ENCODE measurements around the gene ZNF554.

Gene ZNF554

DNA sequence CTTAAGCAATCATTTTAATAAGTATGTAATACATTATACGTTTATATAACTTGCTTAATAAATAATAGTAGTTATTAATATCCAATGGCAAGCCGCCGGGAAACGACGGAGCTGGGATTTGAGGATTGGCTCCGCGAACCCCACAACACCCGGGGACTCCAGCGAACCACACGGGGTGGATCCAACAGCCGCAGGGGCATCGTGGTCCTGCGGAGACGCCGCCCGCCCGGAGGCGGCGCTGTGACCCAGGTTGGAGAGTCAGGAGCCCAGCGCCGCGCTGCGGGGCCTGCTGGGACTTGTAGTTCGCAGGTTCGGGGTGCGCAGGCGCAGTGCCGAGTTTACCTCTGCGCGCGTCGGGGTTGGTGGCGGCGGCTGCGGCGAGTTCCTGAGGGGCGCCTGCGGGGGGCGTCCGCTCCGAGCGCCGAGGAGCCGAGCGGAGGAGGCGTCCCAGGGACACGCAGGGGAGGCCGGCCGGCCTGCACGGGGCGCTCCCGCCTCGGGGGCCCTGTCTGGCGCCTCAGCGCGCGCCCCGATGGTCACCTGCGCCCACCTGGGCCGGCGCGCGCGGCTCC, at the start of gene ZNF554:
Gene ZNF554, plus strand, starts transcription at position 329 of the 572 bp plus-strand sequence. Its CDS starts 204 bp downstream, at position 533.
- ATAC-seq, result peak; percentile 95 to 96

DNA sequence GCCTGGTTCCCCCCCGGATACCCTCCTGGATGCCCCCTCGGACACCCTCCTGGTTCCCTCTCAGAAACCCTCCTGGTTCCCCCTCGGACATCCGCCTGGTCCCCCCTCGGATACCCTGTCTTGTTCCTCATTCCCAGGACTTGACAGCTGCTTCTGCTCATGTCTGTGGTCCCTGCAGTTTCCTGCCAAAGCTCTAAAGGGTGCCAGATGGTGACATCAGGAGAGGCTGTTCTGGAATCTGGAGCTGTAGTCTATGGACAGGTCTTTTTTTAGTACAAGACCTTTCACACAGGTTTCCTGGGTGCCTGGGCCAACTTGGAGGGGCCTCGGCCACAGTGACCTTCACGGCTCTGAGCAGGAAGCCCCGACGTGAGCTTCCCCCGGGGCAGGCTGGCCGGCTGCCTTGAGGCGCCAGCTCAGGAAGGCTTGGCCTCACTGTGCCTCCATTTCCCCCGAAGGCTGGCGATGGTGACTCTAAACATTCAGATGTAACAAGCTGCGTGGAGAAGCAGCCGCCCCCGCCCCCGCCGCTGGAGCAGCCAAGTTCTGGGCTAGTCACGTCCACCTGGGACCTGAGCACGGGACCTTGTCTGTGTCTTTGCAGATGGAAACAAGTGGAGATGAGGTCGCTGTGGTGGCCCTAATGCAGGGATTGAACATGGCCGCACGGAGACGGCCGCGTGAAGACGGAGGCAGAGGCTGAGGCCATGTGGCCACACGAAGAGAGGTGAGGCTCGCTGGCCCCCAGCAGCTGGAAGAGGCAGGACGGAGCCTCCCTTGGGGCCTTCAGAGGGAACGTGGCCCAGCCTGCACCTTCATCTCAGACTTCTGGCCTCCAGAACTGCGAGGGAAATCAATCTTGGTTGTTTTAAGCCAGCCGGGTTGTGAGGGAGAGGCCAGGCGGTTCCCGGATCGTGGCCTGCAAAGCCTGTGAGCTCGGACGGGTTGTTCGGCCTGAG, 49.3 kb upstream of the ZNF554 start:
- ATAC-seq, result no peak

DNA sequence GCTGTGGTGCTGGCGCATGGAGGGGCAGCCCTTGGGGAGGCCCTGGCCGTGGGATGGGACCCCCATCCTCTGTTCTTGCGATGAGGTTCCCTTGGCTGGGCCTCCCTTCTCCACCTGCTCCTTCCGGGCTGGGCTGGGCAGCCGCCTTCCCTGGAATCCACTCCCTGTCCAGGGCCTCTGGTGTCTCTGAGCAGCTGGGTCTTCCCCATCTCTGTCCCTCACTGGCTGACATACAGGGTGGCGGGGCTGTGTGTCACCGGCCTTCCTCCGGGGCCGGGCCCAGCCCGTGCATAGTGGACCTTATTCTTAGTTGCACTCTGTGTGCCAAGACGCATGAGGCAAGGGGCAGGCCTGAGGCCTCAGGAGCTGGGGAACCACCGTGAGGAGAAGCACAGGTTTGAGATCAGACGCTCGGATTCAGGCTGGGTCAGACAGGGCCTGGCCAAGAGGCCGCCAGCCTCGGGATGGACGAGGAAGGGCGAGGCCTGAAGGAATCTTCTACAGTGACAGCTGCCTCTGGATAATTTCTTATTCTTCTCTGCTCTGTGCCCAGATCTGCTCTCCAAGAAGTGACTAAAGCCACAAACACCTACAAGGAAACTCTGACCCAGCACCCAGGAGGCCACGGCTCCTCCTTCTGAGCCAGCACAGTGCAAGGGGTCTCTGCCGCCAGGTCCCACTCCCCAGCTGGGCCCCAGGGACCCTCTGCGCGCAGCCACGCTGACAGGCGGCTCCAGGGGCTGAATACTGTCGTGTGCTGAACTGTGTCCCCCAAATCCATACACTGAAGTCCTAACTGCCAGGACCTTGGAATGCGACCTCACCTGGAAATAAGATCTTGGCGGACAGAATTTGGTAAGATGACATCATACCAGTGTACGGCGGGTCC, 47.6 kb upstream of the ZNF554 start:
- no peak for ATAC-seq

DNA sequence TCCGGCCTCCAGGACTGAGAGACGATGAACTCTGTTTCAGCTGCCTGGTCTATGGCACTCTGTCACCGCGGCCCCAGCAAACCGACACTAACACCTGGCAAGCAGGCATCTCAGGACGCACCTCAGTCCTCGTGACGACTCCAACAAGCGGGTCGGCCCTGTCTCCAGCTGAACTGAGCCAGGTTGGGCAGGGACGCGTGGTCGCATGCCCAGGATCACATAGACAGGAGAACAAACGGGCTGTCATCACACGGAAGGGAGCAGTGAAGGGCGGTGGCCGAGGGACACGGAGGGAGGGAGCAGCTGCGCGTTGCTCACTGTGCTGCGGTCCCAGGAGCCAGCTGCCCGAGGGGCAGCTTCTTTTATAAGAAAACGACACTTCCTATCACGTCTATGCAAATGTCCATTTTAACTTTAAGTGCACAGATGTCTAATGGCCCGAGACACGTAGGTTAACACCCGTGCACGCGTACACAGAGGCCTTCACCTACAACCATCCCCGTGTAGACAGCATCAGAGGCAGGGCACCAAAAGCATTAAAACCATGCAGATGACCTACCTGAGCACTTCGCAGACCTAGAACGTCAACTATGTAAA, 45.5 kb upstream of the ZNF554 start:
- ATAC-seq, result no peak

DNA sequence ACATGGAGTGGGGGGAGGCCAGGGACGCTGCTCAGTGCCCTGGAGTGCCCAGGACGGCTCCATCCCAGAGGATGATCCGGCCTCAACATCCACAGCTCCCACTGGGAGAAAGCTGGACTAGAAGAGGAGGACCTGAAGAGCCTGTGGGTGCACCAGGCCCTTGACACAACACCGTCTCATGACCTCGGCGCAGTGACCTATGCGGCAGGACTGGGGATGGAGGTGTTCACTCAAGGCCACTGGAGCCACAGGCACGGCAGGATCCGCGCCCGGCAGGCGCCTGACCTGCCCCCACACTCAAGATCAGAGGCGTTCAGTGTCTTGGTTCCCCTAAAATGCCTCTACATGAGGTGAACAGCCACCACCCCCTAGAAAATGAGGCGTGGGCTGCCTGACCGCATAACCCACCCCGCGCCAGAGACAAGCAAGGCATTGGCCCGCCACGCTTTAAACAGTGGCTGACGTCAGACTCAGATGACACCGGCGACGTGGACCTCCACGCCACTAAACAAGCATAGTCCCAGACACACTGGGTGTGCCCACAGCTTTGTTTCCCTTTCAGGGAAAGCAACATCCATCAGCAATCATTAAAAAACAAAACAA, 44.6 kb upstream of the ZNF554 start:
- ATAC-seq, result no peak

DNA sequence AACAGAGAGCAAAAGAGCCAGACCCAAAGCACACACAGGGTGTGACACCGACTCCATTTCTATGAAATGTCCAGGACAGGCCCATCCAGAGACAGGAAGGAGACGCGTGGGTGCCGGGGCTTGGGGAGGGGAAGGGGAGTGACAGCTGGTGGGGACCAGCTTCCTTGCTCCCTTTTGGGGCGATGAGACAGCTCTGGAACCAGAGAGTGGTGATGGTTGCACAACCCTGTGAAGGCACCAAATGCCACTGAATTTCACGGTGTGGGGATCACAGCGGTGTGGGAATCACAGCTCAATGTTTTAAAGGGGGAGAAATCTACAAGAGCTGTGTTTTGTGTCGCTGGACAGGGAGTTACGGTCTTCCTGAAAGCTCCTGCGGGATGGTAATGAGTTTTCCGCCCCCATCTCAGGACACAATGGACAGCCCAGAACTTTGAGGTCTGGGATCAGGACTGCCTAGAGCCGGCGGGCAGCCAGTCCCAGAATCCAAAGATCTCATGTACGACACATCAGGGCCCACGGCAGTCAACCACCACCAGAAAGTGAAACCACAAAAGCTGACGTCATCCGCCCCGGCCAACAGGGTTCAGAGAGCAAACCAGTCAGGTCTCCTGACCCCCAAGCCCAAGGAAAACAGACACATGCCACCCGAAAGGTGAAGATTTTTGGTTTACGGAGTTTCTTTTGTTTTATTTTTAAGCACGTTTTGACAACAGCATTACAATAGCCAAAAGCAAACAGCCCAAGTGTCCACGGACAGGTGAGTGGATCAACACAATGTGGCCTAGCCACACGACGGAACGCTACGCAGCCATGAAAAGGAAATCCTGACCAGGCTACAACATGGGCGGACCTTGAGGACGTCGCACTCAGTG, 43.9 kb upstream of the ZNF554 start:
- peak; percentile 78 to 83 for ATAC-seq

DNA sequence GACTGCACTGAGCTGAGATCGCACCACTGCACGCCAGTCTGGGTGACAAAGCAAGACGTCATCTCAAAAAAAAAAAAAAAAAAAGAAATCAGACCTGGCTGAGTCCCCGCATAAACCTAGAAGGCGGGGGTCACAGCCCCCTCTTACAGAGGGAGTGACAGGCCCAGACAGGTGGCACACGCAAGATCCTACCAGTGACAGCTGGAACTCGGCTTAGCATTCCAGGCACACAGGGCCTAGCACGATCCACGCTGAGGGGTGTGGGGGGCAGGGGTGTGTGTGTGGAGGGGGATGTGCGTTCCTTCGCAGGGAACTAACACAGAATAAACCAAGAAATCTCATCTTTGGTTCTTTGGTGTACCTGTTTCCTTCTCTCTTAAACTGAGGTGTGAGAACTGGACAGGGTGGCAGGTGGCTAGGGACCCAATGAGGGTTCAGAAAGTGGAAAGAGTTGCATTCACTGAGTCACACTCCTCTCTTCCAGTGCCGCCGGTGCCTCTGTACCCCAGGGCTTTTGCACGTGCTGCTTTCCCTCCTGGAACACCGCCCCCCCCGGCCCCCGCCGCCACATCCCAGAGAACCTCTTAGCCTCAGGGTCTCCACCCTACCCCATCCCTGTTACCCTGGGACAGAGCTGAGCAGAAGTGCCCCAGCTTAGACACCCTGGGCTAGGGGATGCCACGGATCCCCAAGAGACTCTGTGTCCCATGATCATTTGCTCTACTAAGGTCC, 41.5 kb upstream of the ZNF554 start:
- no peak for ATAC-seq

DNA sequence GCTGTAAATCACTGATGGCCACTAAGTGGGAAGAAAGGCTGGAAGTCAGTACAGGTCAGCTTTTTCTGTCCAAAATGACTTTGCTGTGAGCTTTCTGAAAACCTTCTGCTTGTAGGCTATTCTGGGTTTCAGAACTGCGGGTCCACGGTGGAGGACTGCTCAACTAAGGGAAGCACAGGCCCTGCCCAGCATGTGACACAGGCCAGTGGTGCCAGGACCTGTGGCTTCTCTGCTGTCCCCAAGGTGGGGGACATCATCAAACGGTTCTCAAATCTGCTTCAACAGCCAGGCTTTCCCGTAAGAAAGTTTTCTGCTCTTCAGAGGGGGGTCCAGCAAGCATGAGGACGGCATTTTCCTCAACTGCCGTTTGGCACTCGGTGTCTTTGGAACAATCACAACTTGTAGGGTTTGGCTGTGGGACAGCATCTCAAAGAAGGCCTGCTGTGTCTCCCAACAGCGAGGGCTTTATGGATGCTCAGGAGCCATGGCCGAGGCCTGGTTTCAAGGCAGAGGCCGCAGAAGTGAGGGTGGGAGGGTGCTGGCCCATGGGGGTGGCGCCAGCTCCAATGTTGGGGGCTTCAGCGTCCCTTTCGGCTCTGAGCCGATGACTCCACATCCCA, 40.4 kb upstream of the ZNF554 start:
- ATAC-seq, result no peak

DNA sequence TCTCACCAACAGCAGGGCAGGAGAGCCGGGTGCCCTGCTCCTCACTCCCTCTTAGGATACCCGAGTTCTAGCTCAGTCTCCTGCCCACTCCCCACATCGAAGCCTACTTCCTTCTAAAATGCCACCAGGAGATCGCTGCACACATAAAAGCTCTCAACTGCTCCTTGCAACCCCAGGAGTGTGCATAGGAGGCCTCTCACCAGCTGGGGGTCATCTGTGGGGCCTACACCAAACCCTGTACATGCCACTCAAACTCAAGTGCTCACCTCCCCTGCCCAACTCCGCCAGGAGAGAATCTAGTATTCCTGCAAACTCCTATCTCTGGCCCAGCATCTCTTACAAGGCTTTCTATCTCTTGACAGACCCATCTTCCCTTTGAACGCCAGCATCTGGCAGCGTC, 39.4 kb upstream of the ZNF554 start:
- ATAC-seq, result no peak

DNA sequence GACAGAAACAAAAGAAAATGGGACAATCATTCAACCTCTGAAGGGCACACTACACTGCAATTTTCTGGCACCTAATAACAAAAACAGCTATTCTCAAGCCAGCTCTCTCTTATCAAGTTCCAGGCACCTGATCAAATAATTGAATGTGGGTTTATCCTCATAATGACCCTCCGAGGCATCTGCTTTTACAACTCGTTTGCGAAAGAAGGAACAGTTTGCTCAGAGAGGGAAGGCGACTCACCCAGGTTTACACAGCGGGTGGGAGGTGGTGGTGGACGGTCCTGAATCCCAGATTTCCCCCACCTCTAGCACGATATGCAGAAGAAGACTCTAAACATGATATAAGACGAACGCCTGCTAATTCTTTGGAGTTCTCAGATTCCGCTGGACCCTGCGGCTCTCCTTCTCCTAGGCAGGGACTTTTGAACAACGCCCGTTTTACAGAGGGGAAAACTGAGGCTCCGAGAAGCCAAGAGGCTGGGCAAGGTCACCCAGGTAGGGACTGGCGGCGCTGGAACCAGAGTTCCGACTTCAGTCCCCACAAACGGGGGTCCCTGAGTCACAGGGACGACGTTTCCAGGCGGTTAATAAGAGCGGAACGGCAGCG, 37.2 kb upstream of the ZNF554 start:
- no peak for ATAC-seq

DNA sequence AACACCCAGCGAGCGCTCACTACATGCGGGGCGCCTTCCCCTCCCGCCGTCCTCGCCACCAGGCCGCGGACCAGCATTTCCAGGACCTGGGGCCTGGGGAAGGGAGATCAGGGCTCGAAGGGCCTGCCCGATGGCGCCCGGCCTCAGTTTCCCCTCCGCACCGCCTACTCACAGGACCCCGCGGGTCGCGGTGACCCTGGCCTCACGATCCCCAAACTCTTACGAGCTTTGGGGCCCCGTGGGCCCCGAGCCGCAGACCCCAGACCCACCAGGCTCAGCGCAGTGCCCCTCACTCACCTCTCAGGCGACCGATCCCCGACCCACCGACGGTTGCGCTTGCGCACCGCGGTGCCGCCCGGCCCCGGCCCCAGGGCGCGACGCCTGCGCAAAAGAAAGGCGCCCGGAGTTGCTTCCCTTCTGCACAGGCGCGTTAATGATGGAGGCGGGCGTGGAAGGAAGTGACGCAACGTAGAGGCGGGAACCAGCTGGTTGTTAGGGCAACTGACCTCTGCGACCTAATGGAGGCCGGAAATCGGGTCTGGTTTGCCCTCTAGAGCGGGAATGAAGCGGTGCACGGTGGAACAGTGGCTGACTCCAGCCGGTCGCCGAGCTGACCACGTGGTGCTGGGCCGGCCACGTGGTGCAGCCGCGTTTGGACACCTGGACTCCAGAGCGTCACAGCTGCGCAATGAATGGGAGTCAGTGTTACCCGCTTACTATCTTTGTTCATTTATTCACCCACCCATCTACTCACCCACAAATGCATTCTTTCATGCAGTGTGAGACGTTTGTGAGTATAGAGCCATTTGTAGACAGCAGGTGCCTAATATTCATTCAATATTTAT, 36.5 kb upstream of the ZNF554 start, which contains the start of gene SGTA:
Gene SGTA, minus strand, starts transcription at position 338 of the 845 bp plus-strand sequence. CDS start 14,205 bp downstream, outside the sequence.
- ATAC-seq, result peak; percentile 80 to 83

DNA sequence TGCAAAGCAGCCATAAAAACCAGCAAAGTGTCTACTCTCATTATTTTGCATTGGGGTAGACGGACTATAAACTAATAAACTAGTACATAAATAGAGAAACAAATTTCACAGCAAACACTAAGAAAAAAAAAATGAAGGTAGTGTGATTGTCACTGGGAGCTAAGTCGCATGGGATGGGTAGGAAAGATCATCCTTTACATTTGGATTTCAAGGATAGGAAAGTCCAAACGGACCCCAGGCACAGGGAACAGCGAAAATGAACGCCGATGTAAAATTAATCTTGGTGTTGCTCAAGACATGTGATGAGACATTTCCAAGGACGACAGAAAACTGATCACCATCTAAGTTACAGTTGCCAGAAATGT, 35.9 kb upstream of the ZNF554 start:
- ATAC-seq, result no peak

DNA sequence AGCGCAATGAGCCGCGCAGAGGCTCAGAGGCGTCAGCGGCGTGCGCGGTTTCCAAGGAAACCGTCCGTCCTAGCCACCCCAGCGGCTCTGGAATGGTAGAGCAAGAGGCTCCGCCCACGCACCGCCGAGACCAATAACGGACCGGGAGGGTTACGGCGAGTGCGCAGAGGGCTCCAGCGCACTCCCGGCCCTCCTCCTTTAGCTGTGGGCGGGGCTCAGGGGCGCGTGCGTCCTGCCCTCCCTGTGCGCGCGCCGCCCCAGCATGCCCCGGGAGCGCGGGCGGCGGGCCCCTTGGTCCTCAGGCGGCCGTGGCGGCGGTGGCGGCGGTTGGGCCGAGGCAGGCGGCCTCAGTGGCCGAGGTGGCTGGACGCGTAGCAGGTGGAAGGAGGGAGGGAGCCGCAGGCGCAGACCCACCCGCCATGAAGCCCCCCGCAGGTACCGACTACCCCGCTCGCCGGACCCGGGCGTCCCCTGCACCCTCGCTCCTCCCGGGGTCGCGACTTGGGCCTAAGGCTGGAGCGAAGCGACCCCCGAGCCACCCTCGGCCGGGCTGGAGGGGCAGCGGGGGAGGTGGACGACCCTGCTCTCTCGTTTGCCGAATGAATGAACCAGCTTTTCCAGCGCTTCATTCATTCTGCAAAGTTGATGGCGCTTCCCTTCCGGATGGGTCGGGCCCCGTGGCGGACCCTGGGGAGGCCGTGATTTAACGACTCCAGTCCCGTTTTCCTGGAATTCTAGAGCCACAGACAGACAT, 34.2 kb upstream of the ZNF554 start, which contains the start of gene THOP1:
Gene THOP1, plus strand, starts transcription at position 260 of the 754 bp plus-strand sequence. Its CDS starts 160 bp downstream, at position 420.
- peak; percentile 84 to 85 for ATAC-seq

DNA sequence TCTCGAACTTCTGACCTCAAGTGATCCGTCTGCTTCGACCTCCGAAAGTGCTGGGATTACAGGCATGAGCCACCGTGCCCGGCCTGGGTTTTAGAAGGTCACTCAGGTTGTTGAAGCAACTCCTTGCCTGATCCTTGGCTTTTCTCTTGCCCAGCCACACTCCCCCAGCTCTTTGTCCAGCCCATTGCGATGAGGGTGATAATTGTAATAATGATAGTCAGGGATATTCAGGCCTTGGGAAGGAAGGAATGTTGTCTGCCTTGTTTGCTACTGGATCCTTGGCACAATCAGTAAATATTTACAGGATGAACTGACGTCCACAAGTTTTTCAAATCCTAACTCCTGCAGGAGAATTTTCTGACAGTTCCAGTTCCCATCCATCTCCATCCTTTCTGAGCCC, 32.6 kb upstream of the ZNF554 start:
- ATAC-seq, result no peak

DNA sequence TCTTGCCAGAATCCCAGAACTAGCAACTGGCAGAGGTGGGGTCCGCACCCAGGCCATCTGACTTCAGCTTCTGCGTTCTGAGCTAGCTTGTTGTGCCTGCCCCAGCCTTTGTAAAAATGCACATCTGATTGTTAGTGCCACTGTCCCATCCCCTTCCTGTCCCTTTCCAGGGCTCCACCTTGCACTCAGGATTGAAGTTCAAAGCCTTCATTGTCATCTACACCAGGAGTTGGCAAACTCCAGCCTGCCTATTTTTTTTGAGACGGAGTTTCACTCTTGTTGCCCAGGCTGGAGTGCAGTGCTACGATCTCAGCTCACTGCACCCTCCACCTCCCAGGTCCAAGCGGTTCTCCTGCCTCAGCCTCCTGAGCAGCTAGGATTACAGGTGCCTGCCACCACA, 31.4 kb upstream of the ZNF554 start:
- ATAC-seq, result no peak

DNA sequence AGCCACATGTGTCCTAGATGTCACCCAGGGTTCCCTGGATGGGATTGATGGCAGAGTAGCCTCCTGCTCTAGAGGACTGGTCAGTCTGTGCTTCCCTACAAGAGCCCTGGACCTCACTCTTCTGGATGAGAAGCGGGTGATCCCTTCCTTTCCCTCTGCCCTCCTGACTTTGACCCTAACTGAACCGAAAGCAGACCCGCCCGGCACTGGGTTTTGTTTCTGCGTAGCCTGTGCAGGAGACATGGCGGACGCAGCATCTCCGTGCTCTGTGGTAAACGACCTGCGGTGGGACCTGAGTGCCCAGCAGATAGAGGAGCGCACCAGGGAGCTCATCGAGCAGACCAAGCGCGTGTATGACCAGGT, 29.5 kb upstream of the ZNF554 start:
- ATAC-seq, result no peak

DNA sequence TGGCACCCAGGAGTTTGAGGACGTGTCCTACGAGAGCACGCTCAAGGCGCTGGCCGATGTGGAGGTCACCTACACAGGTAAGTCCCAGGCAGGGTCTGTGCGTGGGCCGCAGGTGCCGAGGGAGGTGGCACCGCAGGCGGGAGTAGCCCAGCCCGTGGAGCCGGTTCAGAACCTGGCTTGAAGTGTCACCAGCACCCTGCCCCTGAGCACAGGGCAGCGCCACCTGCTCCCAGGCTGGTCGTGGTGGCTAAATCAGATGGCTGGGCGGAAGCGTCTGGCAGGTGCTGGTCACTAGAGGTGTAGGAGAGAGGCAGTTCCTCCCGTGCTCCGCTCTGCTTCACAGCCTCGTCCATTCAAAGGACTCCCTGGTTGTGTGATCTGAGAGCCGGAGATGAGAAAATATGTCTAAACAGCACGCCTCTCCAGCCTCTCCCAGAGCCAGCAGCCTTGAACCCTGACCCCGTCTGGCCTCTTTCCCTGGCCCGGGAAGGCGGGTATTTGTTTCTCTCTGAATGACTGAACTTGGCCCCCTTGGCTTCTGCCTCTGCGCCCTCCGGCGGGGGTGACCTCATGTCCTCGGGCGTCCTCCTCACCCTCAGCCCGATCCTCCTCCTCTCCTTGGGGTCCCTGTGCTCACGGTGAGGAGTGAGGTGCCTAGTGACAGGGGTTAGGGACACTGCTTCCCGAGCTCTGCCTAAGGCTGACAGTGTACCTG, 29.0 kb upstream of the ZNF554 start:
- ATAC-seq, result no peak
